HG03045 (cell line): Measurements from ENCODE around the gene EPN1.
"Not testable (repeated sequence)": the region's sequence is repeated elsewhere in the genome, so short reads cannot be mapped to it uniquely, and the experiment has no call there.

Source experiments
- ATAC-seq: cut with Tn5 transposase; IDR thresholded peaks from one replicate; pipeline ENCODE4 v1.9.1; 2021; ENCODE audit warnings: mild to moderate bottlenecking, moderate library complexity; ENCODE audit not compliant: unreplicated experiment

The EPN1 gene

DNA sequence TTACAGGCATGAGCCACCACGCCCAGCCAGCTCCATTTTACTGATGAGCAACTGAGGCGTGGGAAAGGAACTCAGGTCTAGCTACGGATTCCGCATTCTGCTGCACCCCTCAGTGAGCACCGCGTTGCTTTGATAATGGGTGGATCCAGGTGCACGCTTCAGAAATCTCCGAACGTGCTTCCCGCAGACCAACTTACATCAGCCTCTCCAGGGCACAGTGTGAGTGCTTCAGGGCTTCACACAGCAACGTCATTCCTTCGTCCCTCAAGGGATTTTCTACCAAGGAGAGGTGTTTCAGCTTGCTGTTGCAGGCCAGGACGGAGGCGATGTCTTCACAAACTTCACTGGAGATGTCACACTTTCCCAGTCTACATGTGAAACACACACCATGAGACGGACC is 41.5 kb downstream of the EPN1 start:
- no peak for ATAC-seq

DNA sequence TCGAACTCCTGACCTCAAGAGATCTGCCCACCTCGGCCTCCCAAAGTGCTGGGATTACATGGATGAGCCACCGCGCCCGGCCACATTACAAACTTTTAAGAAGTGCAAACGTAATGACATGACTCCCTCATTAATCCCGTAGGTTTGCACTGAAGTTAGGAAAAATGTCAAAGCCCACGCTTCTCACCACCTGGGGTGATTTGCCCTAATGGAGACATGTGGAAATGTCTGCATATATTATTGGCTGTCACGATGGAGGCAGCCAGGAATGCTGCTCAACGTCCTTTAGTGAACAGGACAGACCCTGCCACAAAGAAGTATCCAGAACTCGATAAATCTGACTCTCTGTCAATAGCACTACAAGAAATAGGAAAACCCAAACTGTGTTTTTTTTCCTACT is 42.2 kb downstream of the EPN1 start:
- ATAC-seq, result no peak

DNA sequence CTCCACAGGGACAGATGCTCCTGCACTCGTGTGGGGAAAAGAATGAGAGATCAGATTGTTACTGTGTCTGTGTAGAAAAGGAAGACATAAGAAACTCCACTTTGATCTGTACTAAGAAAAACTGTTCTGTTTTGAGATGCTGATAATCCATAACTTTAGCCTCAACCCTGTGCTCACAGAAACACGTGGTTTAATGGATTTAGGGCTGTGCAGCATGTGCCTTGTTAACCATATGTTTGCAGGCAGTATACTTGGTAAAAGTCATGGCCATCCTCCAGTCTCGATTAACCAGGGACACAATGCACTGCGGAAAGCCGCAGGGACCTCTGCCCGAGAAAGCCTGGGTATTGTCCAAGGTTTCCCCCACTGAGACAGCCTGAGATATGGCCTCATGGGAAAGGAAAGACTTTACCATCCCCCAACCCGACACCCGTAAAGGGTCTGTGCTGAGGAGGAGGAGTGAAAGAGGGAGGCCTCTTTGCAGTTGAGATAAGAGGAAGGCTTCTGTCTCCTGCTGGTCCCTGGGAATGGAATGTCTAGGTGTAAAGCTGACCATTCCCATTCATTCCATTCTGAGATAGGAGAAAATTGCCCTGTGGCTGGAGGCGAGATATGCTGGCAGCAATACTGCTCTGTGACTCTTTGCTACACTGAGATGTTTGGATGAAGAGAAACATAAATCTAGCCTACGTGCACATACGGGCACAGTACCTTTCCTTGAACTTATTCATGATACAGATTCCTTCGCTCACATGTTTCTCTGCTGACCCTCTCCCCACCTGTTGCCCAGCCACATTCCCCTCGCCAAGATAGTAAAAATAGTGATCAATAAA is 43.1 kb downstream of the EPN1 start:
- ATAC-seq, result not testable (repeated sequence)

DNA sequence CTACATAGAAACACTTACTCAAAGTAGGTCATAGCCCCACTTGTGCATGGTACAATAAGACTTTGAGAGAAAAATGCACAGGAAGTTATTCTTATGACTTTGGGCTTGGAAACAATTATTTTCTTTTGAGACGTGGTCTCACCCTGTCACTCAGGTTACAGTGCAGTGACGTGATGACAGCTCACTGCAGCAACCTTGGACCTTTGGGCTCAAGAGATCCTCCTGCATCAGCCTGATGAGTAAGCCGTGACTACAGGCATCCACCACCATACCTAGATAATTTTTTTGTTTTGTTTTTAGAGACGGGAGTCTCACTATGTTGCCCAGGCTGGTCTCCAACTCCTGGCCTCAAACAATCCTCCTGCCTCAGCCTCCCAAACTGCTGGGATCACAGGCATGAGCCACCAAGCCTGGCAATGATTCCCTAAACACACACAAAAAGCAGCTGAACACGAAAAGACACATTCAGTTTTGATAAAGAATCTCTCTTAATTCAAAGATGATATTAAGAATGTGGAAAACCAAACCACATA is 45.3 kb downstream of the EPN1 start:
- no peak for ATAC-seq

DNA sequence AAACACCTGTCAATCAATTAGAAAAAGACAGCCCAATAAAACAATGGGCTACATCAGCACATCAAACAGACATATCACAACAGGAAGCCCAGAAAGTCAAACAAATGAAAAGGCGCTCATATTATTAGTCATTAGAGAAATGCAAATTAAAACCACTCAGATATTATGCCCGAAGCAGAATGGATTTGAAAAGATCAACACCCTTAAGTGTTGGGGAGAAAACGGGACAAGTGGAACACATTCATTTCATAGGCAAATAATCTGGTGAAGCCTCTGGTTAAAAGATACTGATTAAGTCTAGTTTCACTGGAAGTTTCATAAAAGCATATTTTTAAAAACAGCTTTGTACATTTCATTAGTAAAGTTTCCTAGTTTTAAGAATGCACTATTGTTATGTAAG is 45.8 kb downstream of the EPN1 start:
- ATAC-seq, result no peak

DNA sequence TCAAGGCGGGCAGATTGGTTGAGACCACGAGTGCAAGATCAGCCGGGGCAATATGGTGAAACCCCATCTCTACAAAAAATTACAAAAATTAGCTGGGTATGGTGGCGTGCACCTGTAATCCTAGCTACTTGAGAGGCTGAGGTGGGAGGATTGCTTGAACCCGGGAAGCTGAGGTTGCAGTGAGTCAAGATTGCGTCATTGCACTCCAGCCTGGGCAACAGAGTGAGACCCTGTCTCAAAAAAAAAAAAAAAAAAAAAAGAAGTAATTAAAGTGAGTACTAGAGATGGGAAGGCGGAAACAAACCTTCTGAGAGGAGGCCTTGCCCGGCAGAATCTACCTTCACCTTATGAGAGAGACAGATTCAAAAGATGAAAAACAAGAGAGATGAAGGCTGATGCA is 48.5 kb downstream of the EPN1 start:
- no peak for ATAC-seq

DNA sequence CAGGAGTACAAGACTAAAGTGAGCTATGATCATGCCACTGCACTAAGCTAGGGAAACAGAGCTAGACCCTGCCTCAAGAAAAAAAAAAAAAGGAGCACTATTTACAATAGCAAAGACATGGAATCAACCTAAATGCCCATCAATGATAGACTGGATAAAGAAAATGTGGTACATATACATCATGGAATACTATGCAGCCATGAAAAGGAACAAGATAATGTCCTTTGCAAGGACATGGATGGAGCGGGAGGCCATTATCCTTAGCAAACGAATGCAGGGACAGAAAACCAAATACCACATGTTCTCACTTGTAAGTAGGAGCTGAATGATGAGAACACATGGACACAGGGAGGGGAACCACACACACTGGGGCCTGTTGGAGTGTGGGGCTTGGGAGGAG is 55.4 kb downstream of the EPN1 start:
- not testable (repeated sequence) for ATAC-seq

DNA sequence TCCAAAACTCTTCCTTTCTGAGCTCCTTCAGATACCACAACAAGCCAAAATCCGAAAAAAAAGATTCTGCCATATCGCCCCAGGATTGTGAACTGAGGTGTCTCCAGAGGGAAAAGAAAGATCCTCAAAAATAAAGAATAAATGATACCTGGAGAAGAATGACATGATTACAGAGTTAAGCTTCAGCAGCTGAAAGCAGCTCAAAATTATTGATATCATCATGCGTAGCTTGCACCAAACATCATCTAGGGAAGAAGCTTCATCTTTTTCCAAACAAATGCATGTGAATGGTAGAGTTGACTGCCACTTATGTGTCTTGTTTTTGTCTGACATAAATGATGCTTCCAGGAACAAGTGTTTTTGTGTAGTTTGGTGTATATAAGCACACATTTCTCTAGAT is 63.3 kb downstream of the EPN1 start, which contains the start of gene NLRP9:
NLRP9 (minus strand) TSS at position 101 of the 400 bp plus-strand sequence; CDS start at position 73, 28 bp downstream.
- ATAC-seq, result no peak

DNA sequence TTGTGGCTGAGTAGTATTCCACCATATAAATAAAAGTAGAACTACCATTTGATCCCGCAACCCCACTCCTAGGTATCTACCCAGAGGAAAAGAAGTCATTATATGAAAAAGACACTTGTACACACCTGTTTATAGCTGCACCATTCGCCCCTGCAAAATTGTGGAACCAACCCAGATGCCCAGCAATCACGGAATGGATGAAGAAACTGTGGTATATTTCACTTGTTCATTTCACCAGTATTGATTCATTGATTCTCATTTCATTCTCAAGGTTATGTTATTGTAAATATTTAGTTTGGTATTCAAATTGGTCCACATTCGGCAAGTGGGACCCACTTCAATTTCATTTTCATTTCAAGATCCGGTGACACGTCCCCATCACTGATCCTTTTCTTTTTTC is 75.7 kb downstream of the EPN1 start:
- no peak for ATAC-seq

DNA sequence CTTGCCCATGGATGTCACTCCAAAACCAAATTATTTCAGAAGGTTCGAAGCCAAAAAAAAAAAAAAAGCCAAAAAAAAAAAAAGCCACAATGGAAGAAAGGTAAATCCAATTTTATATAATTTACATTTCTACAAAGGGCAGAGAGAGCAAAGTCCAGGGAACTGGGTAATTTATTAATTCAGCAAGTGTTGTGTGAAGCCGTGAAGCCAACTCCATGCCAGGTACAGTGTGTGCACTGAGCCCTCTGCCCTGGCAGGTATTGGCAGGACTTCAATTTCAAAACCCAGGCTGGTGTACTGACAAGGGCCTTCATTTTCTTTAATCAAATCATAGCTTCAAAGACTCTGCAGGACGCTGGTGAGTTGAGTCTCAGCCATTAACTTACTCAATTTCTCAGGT is 78.4 kb downstream of the EPN1 start:
- no peak for ATAC-seq

DNA sequence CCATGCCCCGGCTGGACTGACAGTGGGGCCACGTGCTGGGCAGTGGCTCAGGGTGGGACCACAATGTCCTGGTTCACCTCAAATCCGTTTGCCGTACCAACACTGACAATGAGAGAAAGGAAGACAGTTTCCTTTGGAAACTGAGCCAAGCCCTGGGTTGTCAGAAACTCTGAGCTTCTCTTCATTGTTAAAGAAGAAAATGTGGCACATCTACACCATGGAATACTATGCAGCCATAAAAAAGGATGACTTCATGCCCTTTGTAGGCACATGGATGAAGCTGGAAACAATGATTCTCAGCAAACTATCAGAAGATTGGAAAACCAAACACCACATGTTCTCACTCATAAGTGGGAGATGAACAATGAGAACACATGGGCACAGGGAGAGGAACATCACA is 81.8 kb downstream of the EPN1 start:
- not testable (repeated sequence) for ATAC-seq

DNA sequence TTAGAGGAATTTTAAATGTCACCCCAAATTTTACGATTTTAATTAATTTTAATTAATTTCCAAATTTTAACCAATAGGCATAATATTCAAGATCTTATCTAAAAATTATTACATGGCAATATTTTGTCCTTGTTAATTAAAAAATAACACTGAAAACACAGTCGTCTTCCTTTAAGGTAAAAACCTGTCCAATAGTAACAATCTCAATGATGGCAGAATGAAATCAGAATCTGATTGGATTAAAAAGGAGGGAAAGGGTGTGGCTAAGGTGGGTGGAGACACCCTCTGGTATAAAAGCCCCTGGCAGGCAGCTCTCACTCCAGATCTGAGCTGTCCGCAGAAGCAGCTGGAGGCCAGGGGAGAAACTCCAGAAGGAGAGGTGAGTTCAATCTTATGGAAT is 83.8 kb downstream of the EPN1 start, which contains the start of gene RFPL4A:
RFPL4A (plus strand) TSS at position 301 of the 400 bp plus-strand sequence. CDS start 2,704 bp downstream, outside the sequence.
- not testable (repeated sequence) for ATAC-seq
